GM19043 (cell line): ENCODE data around the gene FERMT3.
"Not testable (repeated sequence)": the region's sequence is repeated elsewhere in the genome, so short reads cannot be mapped to it uniquely, and the experiment has no call there.

ENCODE experiments used
- ATAC-seq: cut with Tn5 transposase; IDR thresholded peaks from one replicate; pipeline ENCODE4 v1.9.1; 2021; ENCODE audit warnings: low read depth; ENCODE audit not compliant: unreplicated experiment

FERMT3 gene

GRCh38 chr11:64206457-64207255, at the start of gene FERMT3:
Gene FERMT3, plus strand, starts transcription at chr11:64206721. Its CDS starts 644 bp downstream, at chr11:64207365.
- peak; percentile 44 for ATAC-seq

GRCh38 chr11:64157631-64158394, 48.7 kb upstream of the FERMT3 start:
- ATAC-seq: no peak

GRCh38 chr11:64161037-64161436, 45.5 kb upstream of the FERMT3 start:
- no peak for ATAC-seq

- ATAC-seq: not testable (repeated sequence)
Measured at GRCh38 chr11:64162769-64163168, 43.8 kb upstream of the FERMT3 start.

- ATAC-seq: no peak
Measured at GRCh38 chr11:64163951-64164350, 42.6 kb upstream of the FERMT3 start.

- ATAC-seq: no peak
Measured at GRCh38 chr11:64164392-64165312, 41.9 kb upstream of the FERMT3 start.

GRCh38 chr11:64165481-64165841, 41.1 kb upstream of the FERMT3 start:
- no peak for ATAC-seq

- peak; percentile 72 for ATAC-seq
Measured at GRCh38 chr11:64165842-64166635, 40.5 kb upstream of the FERMT3 start, which contains the start of gene MACROD1. Gene MACROD1, minus strand, starts transcription at chr11:64166113. Its CDS starts 119 bp downstream, at chr11:64165994.

- ATAC-seq: no peak
Measured at GRCh38 chr11:64170419-64170818, 36.1 kb upstream of the FERMT3 start.

- ATAC-seq: no peak
Measured at GRCh38 chr11:64173616-64174355, 32.7 kb upstream of the FERMT3 start.

- ATAC-seq: no peak
Measured at GRCh38 chr11:64176751-64177150, 29.8 kb upstream of the FERMT3 start.

- ATAC-seq: no peak
Measured at GRCh38 chr11:64178203-64178602, 28.3 kb upstream of the FERMT3 start.

GRCh38 chr11:64178951-64179639, 27.4 kb upstream of the FERMT3 start:
- ATAC-seq: no peak

GRCh38 chr11:64180891-64181290, 25.6 kb upstream of the FERMT3 start:
- ATAC-seq: no peak

- ATAC-seq: no peak
Measured at GRCh38 chr11:64181506-64182411, 24.8 kb upstream of the FERMT3 start.

GRCh38 chr11:64183890-64184289, 22.6 kb upstream of the FERMT3 start:
- no peak for ATAC-seq

GRCh38 chr11:64185175-64185692, 21.3 kb upstream of the FERMT3 start:
- ATAC-seq: peak; percentile 2
